ENCODE measurements around the gene TEX9.

The TEX9 gene

DNA sequence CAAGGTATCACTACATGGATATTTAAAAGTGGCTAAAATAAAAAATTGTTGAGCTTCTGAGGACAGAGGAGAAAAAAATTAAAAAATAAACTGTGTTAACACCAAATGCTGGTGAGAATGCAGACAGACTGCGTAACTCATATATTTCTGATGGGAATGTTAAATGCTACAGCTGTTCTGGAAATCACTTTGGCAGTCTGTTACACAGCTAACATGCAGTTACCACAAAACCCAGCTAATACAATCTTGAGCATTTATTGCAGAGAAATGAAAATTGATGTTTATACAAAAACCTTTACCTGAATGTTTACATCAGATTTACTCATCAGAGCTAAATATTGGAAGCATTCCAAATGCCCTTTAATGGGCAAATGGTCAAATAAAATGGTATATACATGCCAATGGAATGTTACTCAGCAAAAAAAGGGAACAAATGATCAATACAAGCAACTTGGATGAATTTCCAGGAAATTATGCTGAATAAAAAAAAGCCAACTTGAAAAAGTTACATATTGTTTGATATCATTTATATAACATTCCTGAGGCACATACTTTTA lies 75.1 kb downstream of the TEX9 start:
- DNase-seq (ENCODE audit: insufficient read length, low spot score) (no peak), FAIRE-seq (no peak)

DNA sequence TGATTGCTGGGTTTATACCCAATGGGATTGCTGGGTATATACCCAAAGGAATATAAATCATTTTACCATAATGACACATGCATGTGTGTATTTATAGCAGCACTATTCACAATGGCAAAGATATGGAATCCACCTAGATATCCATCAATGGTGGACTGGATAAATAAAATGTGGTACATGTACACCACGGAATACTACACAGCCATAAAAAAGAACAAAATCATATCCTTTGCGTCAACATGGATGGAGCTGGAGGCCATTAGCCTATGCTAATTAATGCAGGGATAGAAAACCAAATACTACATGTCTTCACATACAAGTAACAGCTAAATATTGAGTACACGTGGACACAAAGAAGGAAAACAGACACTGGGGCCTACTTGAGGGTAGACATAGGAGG lies 77.1 kb downstream of the TEX9 start:
- FAIRE-seq (no peak), DNase-seq (ENCODE audit: insufficient read length, low spot score) (no peak)

DNA sequence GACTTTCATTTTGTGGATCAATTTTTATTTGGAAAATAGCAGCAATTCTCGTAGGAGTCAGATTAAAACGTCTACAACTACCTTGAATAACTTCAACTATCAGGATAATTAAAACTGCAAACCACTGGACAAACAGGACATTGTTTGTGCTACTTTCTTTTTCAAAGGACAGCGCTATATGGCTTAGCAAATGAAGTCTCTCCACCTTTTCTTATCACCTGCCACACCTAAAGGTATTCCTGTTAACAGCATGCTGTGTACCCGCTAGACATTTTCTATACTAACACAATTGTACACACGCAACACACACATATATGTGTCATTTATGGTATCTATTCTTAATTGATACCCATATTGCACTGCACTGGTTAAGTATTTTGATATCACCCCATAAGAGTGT lies 80.5 kb downstream of the TEX9 start:
- FAIRE-seq: no peak
- DNase-seq (ENCODE audit: insufficient read length, low spot score): no peak

- FAIRE-seq (no peak), DNase-seq (ENCODE audit: insufficient read length, low spot score) (no peak)
These were observed 89.6 kb downstream of the TEX9 start for GRCh38 chr15:56454836-56455235.

- FAIRE-seq (no peak), DNase-seq (ENCODE audit: insufficient read length, low spot score) (no peak)
These were observed 91.0 kb downstream of the TEX9 start for GRCh38 chr15:56456229-56456628.

GRCh38 chr15:56459096-56459495 lies 93.9 kb downstream of the TEX9 start:
- FAIRE-seq (no peak), DNase-seq (ENCODE audit: insufficient read length, low spot score) (no peak)

GRCh38 chr15:56460071-56460470 lies 94.8 kb downstream of the TEX9 start:
- no peak for DNase-seq (ENCODE audit: insufficient read length, low spot score)

DNA sequence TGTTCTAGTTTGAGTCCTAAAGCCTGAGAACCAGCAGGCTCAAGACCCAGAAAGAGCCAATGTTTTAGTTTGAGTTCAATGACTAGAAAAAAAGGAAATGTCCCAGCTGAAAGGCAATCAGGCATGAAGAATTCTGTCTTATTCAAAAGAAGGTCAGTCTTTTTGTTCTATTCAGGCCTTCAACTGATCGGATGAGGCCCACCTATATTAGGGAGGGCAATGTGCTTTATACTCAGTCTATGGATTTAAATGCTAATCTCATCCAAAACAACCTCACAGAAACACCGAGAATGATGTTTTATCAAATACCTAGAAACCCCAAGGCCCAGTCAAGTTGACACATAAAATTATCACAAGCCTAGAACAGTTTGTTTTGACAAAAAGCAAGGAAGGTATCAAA lies 95.7 kb downstream of the TEX9 start:
- DNase-seq (ENCODE audit: insufficient read length, low spot score): no peak
- FAIRE-seq: no peak

More at GRCh38 chr15:56460071-56460470, 94.8 kb downstream of the TEX9 start:
- FAIRE-seq: no peak

DNA sequence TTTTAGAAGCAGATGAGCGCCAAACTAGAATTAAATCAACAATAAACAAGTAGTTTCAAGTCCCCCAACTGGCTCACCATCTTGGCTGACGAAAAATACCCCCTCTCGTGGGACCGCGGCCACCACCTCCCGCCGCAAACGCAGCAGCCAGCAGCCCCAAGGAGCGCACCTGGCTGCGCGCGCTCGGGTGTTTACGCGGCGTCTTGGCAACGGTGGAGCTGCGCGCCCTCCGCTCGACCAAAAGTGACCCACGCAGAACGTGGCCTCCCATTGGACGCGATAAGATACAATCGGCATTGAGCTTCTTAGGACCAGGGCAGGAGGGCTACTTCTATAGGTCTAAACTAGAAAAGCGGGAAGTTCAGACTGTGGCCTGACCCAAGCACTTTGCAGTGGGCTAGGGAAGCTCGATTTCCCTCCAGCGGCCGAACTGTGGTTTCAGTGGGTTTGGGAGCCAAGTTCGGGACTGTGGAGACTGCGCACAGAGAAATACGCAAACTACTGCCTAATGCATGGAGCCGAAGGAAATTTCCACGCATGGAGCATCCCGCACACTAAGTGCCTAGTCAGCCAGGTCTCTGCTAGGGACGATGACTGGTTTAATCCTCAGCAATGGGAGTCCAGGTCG lies 99.8 kb downstream of the TEX9 start, which contains the start of gene MNS1:
MNS1 (minus strand) TSS at position 245 of the 628 bp plus-strand sequence; CDS start at position 80, 165 bp downstream.
- peak; percentile 99 for FAIRE-seq

DNA sequence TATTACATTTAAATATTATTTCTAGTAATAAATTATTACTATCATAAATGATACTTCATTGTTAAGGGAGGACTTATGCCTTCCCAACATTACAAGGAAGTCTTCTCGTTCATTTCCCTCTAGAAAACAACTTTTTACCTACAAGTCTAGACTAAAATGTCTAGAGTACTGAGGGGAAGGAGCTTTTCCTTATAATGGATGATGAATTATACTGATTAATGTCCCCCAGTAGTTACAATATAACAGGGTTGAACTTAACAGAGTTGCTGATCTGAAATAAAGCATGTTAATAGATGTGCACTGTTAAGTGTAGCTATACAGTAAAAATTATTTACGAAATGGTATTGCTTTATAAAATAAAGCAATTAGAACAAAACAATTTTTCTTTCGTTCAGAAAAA lies 102.4 kb downstream of the TEX9 start:
- FAIRE-seq (no peak), DNase-seq (ENCODE audit: insufficient read length, low spot score) (no peak)

More for the DNA sequence above, 99.8 kb downstream of the TEX9 start, which contains the start of gene MNS1:
- DNase-seq (ENCODE audit: insufficient read length, low spot score): peak; percentile 61

GRCh38 chr15:56468401-56468800 lies 103.2 kb downstream of the TEX9 start:
- DNase-seq (ENCODE audit: insufficient read length, low spot score): no peak
- FAIRE-seq: peak; percentile 90

DNA sequence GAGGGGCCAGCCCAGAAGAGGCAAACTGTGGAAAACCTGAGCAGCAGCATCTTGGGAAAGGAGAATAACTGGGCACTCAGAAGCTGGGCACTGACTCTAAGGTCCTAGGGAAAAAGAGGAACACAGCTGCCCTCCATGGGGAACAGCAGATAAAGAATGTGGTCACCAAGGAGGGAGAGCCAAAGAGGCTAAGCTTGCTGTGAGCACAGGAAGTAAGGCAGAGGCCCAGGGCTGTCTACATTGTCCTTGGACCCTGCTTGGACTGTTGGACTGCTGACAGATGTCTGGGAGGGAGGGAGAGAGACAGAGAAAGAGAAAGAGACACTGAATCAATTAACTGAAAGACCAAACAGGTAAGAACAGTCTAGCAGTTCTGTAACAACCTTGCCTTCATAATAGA lies 104.3 kb downstream of the TEX9 start:
- DNase-seq (ENCODE audit: insufficient read length, low spot score) (no peak), FAIRE-seq (no peak)

- FAIRE-seq (no peak), DNase-seq (ENCODE audit: insufficient read length, low spot score) (no peak)
These were observed 106.3 kb downstream of the TEX9 start for GRCh38 chr15:56471440-56472069.

- FAIRE-seq (no peak), DNase-seq (ENCODE audit: insufficient read length, low spot score) (no peak)
These were observed 107.1 kb downstream of the TEX9 start for GRCh38 chr15:56472278-56472677.

- DNase-seq (ENCODE audit: insufficient read length, low spot score): no peak
- FAIRE-seq: no peak
These were observed 107.8 kb downstream of the TEX9 start for GRCh38 chr15:56473017-56473416.

GRCh38 chr15:56475351-56475750 lies 110.1 kb downstream of the TEX9 start:
- no peak for DNase-seq (ENCODE audit: insufficient read length, low spot score)
- no peak for FAIRE-seq
